ENCODE measurements around the gene CARNS1.

The CARNS1 gene

DNA sequence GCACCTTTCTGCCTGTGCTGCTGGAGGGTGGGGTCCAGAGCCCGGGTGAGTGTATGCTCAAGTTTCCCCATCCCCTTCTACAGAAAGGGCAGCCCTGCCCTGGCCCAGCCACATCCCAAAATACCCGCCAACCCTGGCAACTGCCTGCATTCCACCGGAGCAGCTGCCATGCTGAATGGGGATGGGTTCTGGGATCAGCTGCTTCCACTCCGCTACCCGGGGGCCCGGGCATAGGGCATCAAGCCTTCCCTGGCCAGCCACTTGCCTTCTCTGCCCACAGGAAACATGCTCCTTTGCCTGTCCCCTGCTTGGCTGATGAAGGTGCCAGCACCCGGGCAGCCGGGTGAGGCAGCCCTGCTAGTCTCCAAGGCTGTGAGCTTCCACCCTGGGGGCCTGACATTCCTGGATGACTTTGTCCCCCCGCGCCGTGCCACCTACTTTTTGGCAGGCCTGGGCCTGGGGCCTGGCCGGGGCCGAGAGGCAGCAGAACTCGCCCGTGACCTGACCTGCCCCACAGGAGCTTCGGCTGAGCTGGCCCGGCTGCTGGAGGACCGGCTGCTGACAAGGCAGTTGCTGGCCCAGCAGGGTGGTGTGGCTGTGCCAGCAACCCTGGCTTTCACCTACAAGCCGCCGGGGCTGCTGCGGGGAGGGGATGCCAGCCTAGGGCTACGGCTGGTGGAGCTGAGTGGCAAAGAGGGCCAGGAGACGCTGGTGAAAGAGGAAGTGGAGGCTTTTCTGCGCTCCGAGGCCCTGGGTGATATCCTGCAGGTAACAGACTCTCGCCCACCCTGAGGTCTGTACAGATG, 3.2 kb downstream of the CARNS1 start:
- no peak overlapping the region for H2AFZ ChIP-seq (ENCODE audit: low read depth, low read length, severe bottlenecking)
- H3K27me3 ChIP-seq (ENCODE audit: low read length): no peaks in the 10 kb centered on the region
- no peaks in the 10 kb centered on the region for H3K9me2 ChIP-seq (replicated peaks; ENCODE audit: insufficient read depth, low read length)
- H3K4me3 ChIP-seq (ENCODE audit: insufficient read depth, low read length, poor library complexity, severe bottlenecking): no peak overlapping the region
- no peaks in the 10 kb centered on the region for H3K9me3 ChIP-seq (ENCODE audit: insufficient read depth, low read length)
- no peaks in the 10 kb centered on the region for H3K36me3 ChIP-seq (ENCODE audit: low read length)
- peak overlapping the region; percentile 21; the same call in 1 of the 2 replicates for H3K9ac ChIP-seq (ENCODE audit: low read length)
- no peaks in the 10 kb centered on the region for H3F3A ChIP-seq (ENCODE audit: insufficient read depth)
- no peaks in the 10 kb centered on the region for H4K20me1 ChIP-seq (ENCODE audit: low read depth, low read length)
- peak overlapping the region; percentile 32 for H3K27ac ChIP-seq (ENCODE audit: low read depth, low read length)
- no peak for TF ChIP-seq EZH2phosphoT487 (conservative IDR thresholded peaks at IDR 0.05; ENCODE audit: low read length)
- TF ChIP-seq, protein P1, sequence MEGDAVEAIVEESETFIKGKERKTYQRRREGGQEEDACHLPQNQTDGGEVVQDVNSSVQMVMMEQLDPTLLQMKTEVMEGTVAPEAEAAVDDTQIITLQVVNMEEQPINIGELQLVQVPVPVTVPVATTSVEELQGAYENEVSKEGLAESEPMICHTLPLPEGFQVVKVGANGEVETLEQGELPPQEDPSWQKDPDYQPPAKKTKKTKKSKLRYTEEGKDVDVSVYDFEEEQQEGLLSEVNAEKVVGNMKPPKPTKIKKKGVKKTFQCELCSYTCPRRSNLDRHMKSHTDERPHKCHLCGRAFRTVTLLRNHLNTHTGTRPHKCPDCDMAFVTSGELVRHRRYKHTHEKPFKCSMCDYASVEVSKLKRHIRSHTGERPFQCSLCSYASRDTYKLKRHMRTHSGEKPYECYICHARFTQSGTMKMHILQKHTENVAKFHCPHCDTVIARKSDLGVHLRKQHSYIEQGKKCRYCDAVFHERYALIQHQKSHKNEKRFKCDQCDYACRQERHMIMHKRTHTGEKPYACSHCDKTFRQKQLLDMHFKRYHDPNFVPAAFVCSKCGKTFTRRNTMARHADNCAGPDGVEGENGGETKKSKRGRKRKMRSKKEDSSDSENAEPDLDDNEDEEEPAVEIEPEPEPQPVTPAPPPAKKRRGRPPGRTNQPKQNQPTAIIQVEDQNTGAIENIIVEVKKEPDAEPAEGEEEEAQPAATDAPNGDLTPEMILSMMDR (IDR thresholded peaks at IDR 0.05; ENCODE audit: insufficient read depth, low read length, poor library complexity, severe bottlenecking): no peak
- peak overlapping the region; percentile 32 for H3K4me2 ChIP-seq (ENCODE audit: low read depth, low read length, poor library complexity, severe bottlenecking)
- H3K79me2 ChIP-seq (ENCODE audit: insufficient read depth, low read length): no peaks in the 10 kb centered on the region

DNA sequence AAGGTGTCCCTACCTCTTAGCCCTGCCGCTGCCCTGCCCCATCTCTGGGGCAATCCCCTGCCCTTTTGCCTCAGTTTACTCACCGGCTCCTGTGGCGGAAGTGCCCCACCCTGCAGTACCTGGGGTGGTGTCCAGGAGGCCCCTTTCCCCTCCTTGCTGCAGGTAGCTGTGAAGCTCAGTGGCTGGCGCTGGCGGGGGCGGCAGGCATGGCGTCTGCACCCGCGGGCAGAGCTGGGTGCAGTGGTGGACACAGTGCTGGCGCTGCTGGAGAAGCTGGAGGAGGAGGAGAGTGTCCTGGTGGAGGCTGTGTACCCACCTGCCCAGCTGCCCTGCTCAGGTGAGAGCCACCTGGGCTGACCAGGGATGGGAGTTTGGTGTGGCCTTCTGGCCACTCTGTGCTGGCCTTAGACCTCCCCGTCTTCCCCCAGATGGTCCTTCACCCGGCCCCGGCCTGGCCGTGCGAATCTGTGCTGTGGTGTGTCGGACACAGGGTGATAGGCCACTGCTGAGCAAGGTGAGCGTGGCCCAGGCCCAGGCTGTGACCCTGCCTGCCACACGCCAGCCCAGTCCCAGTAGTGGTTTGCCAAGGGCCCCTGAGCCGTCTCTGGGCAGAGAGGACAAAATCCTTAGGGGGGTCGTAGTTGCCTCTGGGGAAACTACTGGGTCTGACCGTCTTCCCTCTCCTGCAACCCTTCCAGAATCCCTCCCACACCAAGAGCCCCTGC, 4.0 kb downstream of the CARNS1 start:
- Histone ChIP-seq H4K20me1 (ENCODE audit: low read depth, low read length) (no peaks in the 10 kb centered on the region), H3K27ac (ENCODE audit: low read depth, low read length) (peak overlapping the region; percentile 32), H2AFZ (ENCODE audit: low read depth, low read length, severe bottlenecking) (no peak overlapping the region), H3K9ac (ENCODE audit: low read length) (peak overlapping the region; percentile 67; the same call in 1 of the 2 replicates), H3K4me2 (ENCODE audit: low read depth, low read length, poor library complexity, severe bottlenecking) (peak overlapping the region; percentile 32), H3K9me2 (replicated peaks; ENCODE audit: insufficient read depth, low read length) (no peaks in the 10 kb centered on the region), H3K4me3 (ENCODE audit: insufficient read depth, low read length, poor library complexity, severe bottlenecking) (no peak overlapping the region), H3K9me3 (ENCODE audit: insufficient read depth, low read length) (no peaks in the 10 kb centered on the region), H3K27me3 (ENCODE audit: low read length) (no peaks in the 10 kb centered on the region), H3F3A (ENCODE audit: insufficient read depth) (no peaks in the 10 kb centered on the region), H3K79me2 (ENCODE audit: insufficient read depth, low read length) (no peaks in the 10 kb centered on the region), H3K36me3 (ENCODE audit: low read length) (no peaks in the 10 kb centered on the region)
- TF ChIP-seq, protein P1 (IDR thresholded peaks at IDR 0.05; ENCODE audit: insufficient read depth, low read length, poor library complexity, severe bottlenecking): no peak
- TF ChIP-seq EZH2phosphoT487 (conservative IDR thresholded peaks at IDR 0.05; ENCODE audit: low read length): no peak

DNA sequence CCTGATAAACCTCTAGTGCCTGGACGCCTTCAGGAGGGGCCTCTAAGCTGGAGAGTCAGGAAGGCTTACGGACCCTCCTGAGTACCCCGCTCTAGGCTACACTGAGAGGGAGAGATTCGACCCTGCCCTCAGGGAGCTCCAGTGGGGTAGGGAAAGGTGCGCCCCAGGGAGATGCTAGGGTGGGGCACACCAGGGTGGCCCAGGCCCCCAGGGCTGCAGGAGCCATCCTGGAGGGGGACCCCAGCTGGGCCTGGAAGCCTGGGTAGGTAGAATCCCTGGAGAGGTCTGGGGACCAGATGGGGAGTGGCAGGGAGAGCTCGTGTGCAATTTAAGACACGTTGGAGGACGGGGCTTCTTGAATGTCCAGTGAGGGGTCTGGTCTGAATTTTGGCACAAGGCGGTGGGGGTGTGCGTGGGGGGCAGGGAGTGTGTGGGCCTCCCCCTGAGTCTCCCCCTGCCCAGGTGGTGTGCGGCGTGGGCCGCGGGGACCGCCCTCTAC, 4.7 kb downstream of the CARNS1 start:
- TF ChIP-seq EZH2phosphoT487 (conservative IDR thresholded peaks at IDR 0.05; ENCODE audit: low read length): no peak
- TF ChIP-seq, protein P1 (IDR thresholded peaks at IDR 0.05; ENCODE audit: insufficient read depth, low read length, poor library complexity, severe bottlenecking): no peak
- peak overlapping the region; percentile 52; the same call in 1 of the 2 replicates for H3K27ac ChIP-seq (ENCODE audit: low read depth, low read length)

More for the DNA sequence above, 4.7 kb downstream of the CARNS1 start:
- Histone ChIP-seq H3K9ac (ENCODE audit: low read length) (peak overlapping the region; percentile 67), H4K20me1 (ENCODE audit: low read depth, low read length) (no peaks in the 10 kb centered on the region), H3F3A (ENCODE audit: insufficient read depth) (no peaks in the 10 kb centered on the region), H3K36me3 (ENCODE audit: low read length) (no peaks in the 10 kb centered on the region), H3K4me3 (ENCODE audit: insufficient read depth, low read length, poor library complexity, severe bottlenecking) (peak overlapping the region; percentile 49), H3K27me3 (ENCODE audit: low read length) (no peaks in the 10 kb centered on the region), H3K9me3 (ENCODE audit: insufficient read depth, low read length) (no peaks in the 10 kb centered on the region), H3K4me2 (ENCODE audit: low read depth, low read length, poor library complexity, severe bottlenecking) (peak overlapping the region; percentile 59), H2AFZ (ENCODE audit: low read depth, low read length, severe bottlenecking) (no peak overlapping the region), H3K9me2 (replicated peaks; ENCODE audit: insufficient read depth, low read length) (no peaks in the 10 kb centered on the region), H3K79me2 (ENCODE audit: insufficient read depth, low read length) (no peaks in the 10 kb centered on the region)

Measured in SU-DHL-6 (cell line).